H1 (cell line): ENCODE data around the gene RHOBTB3. TPM values are rescaled to one million over a fixed set of nuclear protein-coding genes. Genes with fewer than 3 reads are reported as not detected.

Experiments
- CREB1 ChIP-seq: IDR thresholded peaks from 2 replicates; pipeline ENCODE4 v1.6.1; 2012; ENCODE audit warnings: inconsistent platforms
- KDM4A ChIP-seq: IDR thresholded peaks from one replicate; pipeline ENCODE4 v1.7.1; 2012; ENCODE audit warnings: low read depth, mild to moderate bottlenecking, moderate library complexity, low read length, inconsistent platforms; ENCODE audit not compliant: severe bottlenecking
- TCF12 ChIP-seq: IDR thresholded peaks from 2 replicates; pipeline ENCODE4 v1.6.1; 2011; ENCODE audit warnings: low read depth, mild to moderate bottlenecking, low read length
- polyA plus RNA-seq, 7 experiments: library from polyadenylated mRNA; depleted of rRNA in 3 of 7; stranded (reverse) in 5 of 7; unstranded in 2 of 7; fragments of >200 nt in 5 of 7; fragments of 200-250 nt in 2 of 7; gene quantifications; 1 replicate in 5 of 7; 2 replicates in 1 of 7; 4 replicates in 1 of 7; pipeline versions ENCODE4 v1.2.1 to v1.2.3, GENCODE V29; 2011 to 2013; ENCODE audit warnings: missing spikeins in 2 of 7, mixed read lengths in 2 of 7
- total RNA-seq: library from RNA; stranded (reverse); fragmentation: NEBNext Ultra II Directional; extraction: Animal tissue kit (Norgen Biotek cat#: 25700); gene quantifications from 2 replicates; pipeline ENCODE4 v1.2.1, GENCODE V29; 2021
- TF ChIP-seq, protein P1 (sequence below): fragments of 300-600 bp; sonication (generic); IDR thresholded peaks from 2 replicates; pipeline ENCODE4 v1.7.1; 2012; ENCODE audit warnings: low read length, moderate library complexity, mild to moderate bottlenecking, inconsistent platforms; ENCODE audit not compliant: insufficient replicate concordance
- TF ChIP-seq, protein P2 (sequence below): IDR thresholded peaks from 2 replicates; pipeline ENCODE4 v1.6.1; 2012; ENCODE audit warnings: inconsistent platforms

RHOBTB3 gene
- total and polyA plus RNA-seq, 2 of the 8 experiments (the other 6 are each of a cell fraction or from before 2014, with no cell fraction given) = 8.2 to 17.5 TPM

DNA sequence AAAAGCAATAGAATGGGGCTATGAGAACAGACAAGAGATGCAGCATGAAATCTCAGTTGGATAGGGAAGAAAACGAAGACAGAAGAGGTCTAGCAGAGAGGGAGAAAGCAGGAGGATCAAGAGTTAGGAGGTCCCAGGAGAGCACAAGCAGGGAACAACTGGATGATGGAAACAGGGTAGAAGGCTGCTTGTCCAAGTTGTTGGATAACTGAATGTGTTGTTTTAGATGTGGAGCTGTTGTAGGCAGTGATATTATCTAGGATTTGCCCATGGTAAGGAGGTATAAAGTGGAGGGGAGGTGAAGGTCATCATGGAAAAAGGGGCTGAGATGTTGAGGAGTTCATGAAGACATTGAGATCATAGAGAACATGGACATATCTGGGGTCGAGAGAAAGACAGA, 12.4 kb upstream of the RHOBTB3 start (continued):
- TF ChIP-seq, protein P1, sequence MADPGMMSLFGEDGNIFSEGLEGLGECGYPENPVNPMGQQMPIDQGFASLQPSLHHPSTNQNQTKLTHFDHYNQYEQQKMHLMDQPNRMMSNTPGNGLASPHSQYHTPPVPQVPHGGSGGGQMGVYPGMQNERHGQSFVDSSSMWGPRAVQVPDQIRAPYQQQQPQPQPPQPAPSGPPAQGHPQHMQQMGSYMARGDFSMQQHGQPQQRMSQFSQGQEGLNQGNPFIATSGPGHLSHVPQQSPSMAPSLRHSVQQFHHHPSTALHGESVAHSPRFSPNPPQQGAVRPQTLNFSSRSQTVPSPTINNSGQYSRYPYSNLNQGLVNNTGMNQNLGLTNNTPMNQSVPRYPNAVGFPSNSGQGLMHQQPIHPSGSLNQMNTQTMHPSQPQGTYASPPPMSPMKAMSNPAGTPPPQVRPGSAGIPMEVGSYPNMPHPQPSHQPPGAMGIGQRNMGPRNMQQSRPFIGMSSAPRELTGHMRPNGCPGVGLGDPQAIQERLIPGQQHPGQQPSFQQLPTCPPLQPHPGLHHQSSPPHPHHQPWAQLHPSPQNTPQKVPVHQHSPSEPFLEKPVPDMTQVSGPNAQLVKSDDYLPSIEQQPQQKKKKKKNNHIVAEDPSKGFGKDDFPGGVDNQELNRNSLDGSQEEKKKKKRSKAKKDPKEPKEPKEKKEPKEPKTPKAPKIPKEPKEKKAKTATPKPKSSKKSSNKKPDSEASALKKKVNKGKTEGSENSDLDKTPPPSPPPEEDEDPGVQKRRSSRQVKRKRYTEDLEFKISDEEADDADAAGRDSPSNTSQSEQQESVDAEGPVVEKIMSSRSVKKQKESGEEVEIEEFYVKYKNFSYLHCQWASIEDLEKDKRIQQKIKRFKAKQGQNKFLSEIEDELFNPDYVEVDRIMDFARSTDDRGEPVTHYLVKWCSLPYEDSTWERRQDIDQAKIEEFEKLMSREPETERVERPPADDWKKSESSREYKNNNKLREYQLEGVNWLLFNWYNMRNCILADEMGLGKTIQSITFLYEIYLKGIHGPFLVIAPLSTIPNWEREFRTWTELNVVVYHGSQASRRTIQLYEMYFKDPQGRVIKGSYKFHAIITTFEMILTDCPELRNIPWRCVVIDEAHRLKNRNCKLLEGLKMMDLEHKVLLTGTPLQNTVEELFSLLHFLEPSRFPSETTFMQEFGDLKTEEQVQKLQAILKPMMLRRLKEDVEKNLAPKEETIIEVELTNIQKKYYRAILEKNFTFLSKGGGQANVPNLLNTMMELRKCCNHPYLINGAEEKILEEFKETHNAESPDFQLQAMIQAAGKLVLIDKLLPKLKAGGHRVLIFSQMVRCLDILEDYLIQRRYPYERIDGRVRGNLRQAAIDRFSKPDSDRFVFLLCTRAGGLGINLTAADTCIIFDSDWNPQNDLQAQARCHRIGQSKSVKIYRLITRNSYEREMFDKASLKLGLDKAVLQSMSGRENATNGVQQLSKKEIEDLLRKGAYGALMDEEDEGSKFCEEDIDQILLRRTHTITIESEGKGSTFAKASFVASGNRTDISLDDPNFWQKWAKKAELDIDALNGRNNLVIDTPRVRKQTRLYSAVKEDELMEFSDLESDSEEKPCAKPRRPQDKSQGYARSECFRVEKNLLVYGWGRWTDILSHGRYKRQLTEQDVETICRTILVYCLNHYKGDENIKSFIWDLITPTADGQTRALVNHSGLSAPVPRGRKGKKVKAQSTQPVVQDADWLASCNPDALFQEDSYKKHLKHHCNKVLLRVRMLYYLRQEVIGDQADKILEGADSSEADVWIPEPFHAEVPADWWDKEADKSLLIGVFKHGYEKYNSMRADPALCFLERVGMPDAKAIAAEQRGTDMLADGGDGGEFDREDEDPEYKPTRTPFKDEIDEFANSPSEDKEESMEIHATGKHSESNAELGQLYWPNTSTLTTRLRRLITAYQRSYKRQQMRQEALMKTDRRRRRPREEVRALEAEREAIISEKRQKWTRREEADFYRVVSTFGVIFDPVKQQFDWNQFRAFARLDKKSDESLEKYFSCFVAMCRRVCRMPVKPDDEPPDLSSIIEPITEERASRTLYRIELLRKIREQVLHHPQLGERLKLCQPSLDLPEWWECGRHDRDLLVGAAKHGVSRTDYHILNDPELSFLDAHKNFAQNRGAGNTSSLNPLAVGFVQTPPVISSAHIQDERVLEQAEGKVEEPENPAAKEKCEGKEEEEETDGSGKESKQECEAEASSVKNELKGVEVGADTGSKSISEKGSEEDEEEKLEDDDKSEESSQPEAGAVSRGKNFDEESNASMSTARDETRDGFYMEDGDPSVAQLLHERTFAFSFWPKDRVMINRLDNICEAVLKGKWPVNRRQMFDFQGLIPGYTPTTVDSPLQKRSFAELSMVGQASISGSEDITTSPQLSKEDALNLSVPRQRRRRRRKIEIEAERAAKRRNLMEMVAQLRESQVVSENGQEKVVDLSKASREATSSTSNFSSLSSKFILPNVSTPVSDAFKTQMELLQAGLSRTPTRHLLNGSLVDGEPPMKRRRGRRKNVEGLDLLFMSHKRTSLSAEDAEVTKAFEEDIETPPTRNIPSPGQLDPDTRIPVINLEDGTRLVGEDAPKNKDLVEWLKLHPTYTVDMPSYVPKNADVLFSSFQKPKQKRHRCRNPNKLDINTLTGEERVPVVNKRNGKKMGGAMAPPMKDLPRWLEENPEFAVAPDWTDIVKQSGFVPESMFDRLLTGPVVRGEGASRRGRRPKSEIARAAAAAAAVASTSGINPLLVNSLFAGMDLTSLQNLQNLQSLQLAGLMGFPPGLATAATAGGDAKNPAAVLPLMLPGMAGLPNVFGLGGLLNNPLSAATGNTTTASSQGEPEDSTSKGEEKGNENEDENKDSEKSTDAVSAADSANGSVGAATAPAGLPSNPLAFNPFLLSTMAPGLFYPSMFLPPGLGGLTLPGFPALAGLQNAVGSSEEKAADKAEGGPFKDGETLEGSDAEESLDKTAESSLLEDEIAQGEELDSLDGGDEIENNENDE = no peak
- no peak for TF ChIP-seq CREB1
- TF ChIP-seq KDM4A = no peak
- TF ChIP-seq, protein P2, sequence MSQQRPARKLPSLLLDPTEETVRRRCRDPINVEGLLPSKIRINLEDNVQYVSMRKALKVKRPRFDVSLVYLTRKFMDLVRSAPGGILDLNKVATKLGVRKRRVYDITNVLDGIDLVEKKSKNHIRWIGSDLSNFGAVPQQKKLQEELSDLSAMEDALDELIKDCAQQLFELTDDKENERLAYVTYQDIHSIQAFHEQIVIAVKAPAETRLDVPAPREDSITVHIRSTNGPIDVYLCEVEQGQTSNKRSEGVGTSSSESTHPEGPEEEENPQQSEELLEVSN = no peak
- TF ChIP-seq TCF12 = no peak
- TF ChIP-seq, all 59 proteins: peak for 0
